Naive thymus-derived CD4-positive, alpha-beta T cell (primary cell): ENCODE measurements around the gene PRSS50. TPM values are rescaled to one million over a fixed set of nuclear protein-coding genes. Genes with fewer than 3 reads are reported as not detected.

Source experiments
- ATAC-seq: fragments of 150-1000 bp; cut with Tn5 transposase; 2 replicates; pipeline ENCODE4 v1.10.0; 2021; ENCODE audit warnings: mild to moderate bottlenecking, moderate library complexity
- CTCF ChIA-PET: fragments of 350-600 bp; sonication (Branson Sonifier 250); formaldehyde crosslinking; loops from one replicate; lab custom pipeline; 2021; ENCODE audit warnings: antibody characterized with exemption; lab: Charles Lee
- POLR2A ChIA-PET: fragments of 350-600 bp; sonication (Branson Sonifier 250); formaldehyde crosslinking; loops from one replicate; lab custom pipeline; 2021; ENCODE audit warnings: antibody characterized with exemption, inconsistent platforms; lab: Charles Lee
- DNase-seq, 9 donors: peaks; one replicate each; pipeline versions ENCODE4 v3.0.0 to v3.0.0-alpha.2; 2020 to 2022; ENCODE audit warnings: mixed read lengths in 1 of 9
- H3K27ac ChIP-seq: one replicate; pipeline ENCODE4 v1.7.0; 2013; ENCODE audit warnings: mild to moderate bottlenecking, low read depth, low read length, moderate library complexity
- H3K27me3 ChIP-seq, 2 donors: one replicate each; pipeline ENCODE4 v1.7.0; 2013; ENCODE audit warnings: low read length in 2 of 2, mild to moderate bottlenecking in 2 of 2, moderate library complexity in 2 of 2; ENCODE audit not compliant: control insufficient read depth in 2 of 2, insufficient read depth in 2 of 2
- H3K36me3 ChIP-seq, 3 experiments: 1 replicate in 2 of 3; 2 replicates in 1 of 3; pipeline ENCODE4 v1.7.0; 2013; ENCODE audit warnings: low read length in 3 of 3, mild to moderate bottlenecking in 3 of 3, moderate library complexity in 1 of 3; ENCODE audit not compliant: insufficient read depth in 3 of 3, control insufficient read depth in 2 of 3
- H3K4me1 ChIP-seq, 2 donors: one replicate each; pipeline ENCODE4 v1.7.0; 2013; ENCODE audit warnings: low read length in 2 of 2, mild to moderate bottlenecking in 2 of 2, moderate library complexity in 1 of 2; ENCODE audit not compliant: control insufficient read depth in 2 of 2, insufficient read depth in 2 of 2
- H3K4me3 ChIP-seq: 2 replicates; pipeline ENCODE4 v1.7.0; 2013; ENCODE audit warnings: mild to moderate bottlenecking, low read length
- H3K9me3 ChIP-seq, 3 experiments: 1 replicate in 2 of 3; 2 replicates in 1 of 3; pipeline ENCODE4 v1.7.0; 2013; ENCODE audit warnings: low read length in 3 of 3; ENCODE audit not compliant: control insufficient read depth in 2 of 3
- H3K27ac Mint-ChIP-seq, 9 donors: one replicate each; pipeline ENCODE4 v1.8.0; 2020 to 2022; ENCODE audit warnings: mixed read lengths in 9 of 9, mild to moderate bottlenecking in 8 of 9, moderate library complexity in 5 of 9, inconsistent platforms in 2 of 9
- H3K27me3 Mint-ChIP-seq, 5 donors: one replicate each; pipeline ENCODE4 v1.8.0; 2021 to 2022; ENCODE audit warnings: mixed read lengths in 5 of 5, mild to moderate bottlenecking in 1 of 5
- H3K36me3 Mint-ChIP-seq, 5 donors: one replicate each; pipeline ENCODE4 v1.8.0; 2020 to 2022; ENCODE audit warnings: mixed read lengths in 5 of 5, mild to moderate bottlenecking in 3 of 5, inconsistent platforms in 1 of 5
- H3K4me1 Mint-ChIP-seq, 7 donors: one replicate each; pipeline ENCODE4 v1.8.0; 2020 to 2022; ENCODE audit warnings: mixed read lengths in 7 of 7, mild to moderate bottlenecking in 3 of 7, inconsistent platforms in 1 of 7
- H3K4me3 Mint-ChIP-seq, 10 donors: one replicate each; pipeline ENCODE4 v1.8.0; 2020 to 2022; ENCODE audit warnings: mild to moderate bottlenecking in 10 of 10, mixed read lengths in 10 of 10, moderate library complexity in 6 of 10, inconsistent platforms in 2 of 10
- H3K9me3 Mint-ChIP-seq, 11 donors: one replicate each; pipeline ENCODE4 v1.8.0; 2020 to 2022; ENCODE audit warnings: mixed read lengths in 11 of 11, mild to moderate bottlenecking in 4 of 11, inconsistent platforms in 1 of 11, moderate library complexity in 1 of 11
- intact Hi-C, 2 donors: fragments of 100-400 bp; cut with micrococcal nuclease; formaldehyde crosslinking; loops; one replicate each; pipeline ENCODE4 v1.15.1; 2023
- polyA plus RNA-seq, 2 donors: library from polyadenylated mRNA; unstranded; fragments of 300-500 nt; fragmentation: Illumina TruSeq; gene quantifications; one replicate each; pipeline ENCODE4 v1.2.3, GENCODE V29; 2021
- total RNA-seq, 6 experiments: library from RNA in 5 of 6; stranded (reverse) in 5 of 6; gene quantifications; 1 replicate in 5 of 6; 2 replicates in 1 of 6; pipeline ENCODE4 v1.2.3 and lab custom pipeline; 2021 to 2026

The PRSS50 gene
- under 1 TPM in 1 of 5 experiments, not detected in 4; 0.11 TPM for total RNA-seq
- not detected for polyA plus RNA-seq
- total RNA-seq (lab: John Stamatoyannopoulos, UW), result not detected

- H3K9me3 ChIP-seq, result no peaks in the 10 kb centered on the region
- H3K27ac ChIP-seq, result no peak within 1 kb of the TSS
- no peaks in the 10 kb centered on the region for H3K36me3 ChIP-seq
- H3K4me3 ChIP-seq, result no peak within 1 kb of the TSS
- CTCF ChIA-PET, result no interaction called here
- H3K4me1 ChIP-seq, result no peaks in the 10 kb centered on the region
- Mint-ChIP-seq H3K36me3 (peaks cover 0 to 5% (median 0%) of the 10 kb centered on the region in 5 donors), H3K27me3 (peaks cover 0 to 16% (median 14%) of the 10 kb centered on the region in 5 donors), H3K27ac (peak within 1 kb of the TSS in 1 of 9 donors; percentile 60), H3K4me1 (peaks cover 0 to 6% (median 0%) of the 10 kb centered on the region in 7 donors), H3K9me3 (peaks cover 0 to 3% (median 0%) of the 10 kb centered on the region in 11 donors), H3K4me3 (peak within 1 kb of the TSS in 1 of 10 donors; percentile 41)
- peak; percentile 62 for ATAC-seq
- intact Hi-C loops, result no loop called here
- peak in 2 of 9 donors; percentile 36 to 40 for DNase-seq
- H3K27me3 ChIP-seq, result no peaks in the 10 kb centered on the region
- POLR2A ChIA-PET, result no interaction called here
Observed at GRCh38 chr3:46717447-46718231, at the start of gene PRSS50. Gene PRSS50, minus strand, starts transcription at chr3:46717869. Its CDS starts 45 bp downstream, at chr3:46717824.

- H3K9me3 ChIP-seq, result peaks cover 0 to 9% (median 0%) of the 10 kb centered on the region in 3 experiments
- H3K27me3 ChIP-seq, result no peaks in the 10 kb centered on the region
- H3K27ac ChIP-seq, result no peak overlapping the region
- no peaks in the 10 kb centered on the region for H3K4me1 ChIP-seq
- intact Hi-C loops, result no loop called here
- DNase-seq (no peak), ATAC-seq (no peak)
- CTCF ChIA-PET, result no interaction called here
- H3K36me3 Mint-ChIP-seq, result peaks cover 0 to 27% (median 7%) of the 10 kb centered on the region in 5 donors
- no peak overlapping the region for H3K4me3 Mint-ChIP-seq
- no peaks in the 10 kb centered on the region for H3K36me3 ChIP-seq
- H3K4me3 ChIP-seq, result no peak overlapping the region
- no peak overlapping the region for H3K27ac Mint-ChIP-seq
- POLR2A ChIA-PET, result no interaction called here
- H3K4me1 Mint-ChIP-seq, result no peaks in the 10 kb centered on the region
- peaks cover 6 to 25% (median 15%) of the 10 kb centered on the region in 5 donors for H3K27me3 Mint-ChIP-seq
- peaks cover 3 to 79% (median 43%) of the 10 kb centered on the region in 11 donors for H3K9me3 Mint-ChIP-seq
Observed at GRCh38 chr3:46764206-46764605, 46.5 kb upstream of the PRSS50 start.

GRCh38 chr3:46763178-46763577 is 45.5 kb upstream of the PRSS50 start:
- peaks cover 3 to 70% (median 40%) of the 10 kb centered on the region in 11 donors for H3K9me3 Mint-ChIP-seq
- intact Hi-C loops, result no loop called here
- CTCF ChIA-PET, result no interaction called here

GRCh38 chr3:46759239-46760167 is 41.8 kb upstream of the PRSS50 start:
- POLR2A ChIA-PET, result no interaction called here

More at GRCh38 chr3:46763178-46763577, 45.5 kb upstream of the PRSS50 start:
- Mint-ChIP-seq H3K27ac (no peak overlapping the region), H3K36me3 (peaks cover 0 to 27% (median 7%) of the 10 kb centered on the region in 5 donors), H3K27me3 (peaks cover 6 to 29% (median 15%) of the 10 kb centered on the region in 5 donors), H3K4me3 (no peak overlapping the region), H3K4me1 (no peaks in the 10 kb centered on the region)
- DNase-seq (no peak), ATAC-seq (no peak)
- POLR2A ChIA-PET, result no interaction called here
- peaks cover 0 to 6% (median 0%) of the 10 kb centered on the region in 3 experiments for H3K9me3 ChIP-seq
- no peaks in the 10 kb centered on the region for H3K4me1 ChIP-seq
- no peak overlapping the region for H3K27ac ChIP-seq
- no peaks in the 10 kb centered on the region for H3K36me3 ChIP-seq
- H3K4me3 ChIP-seq, result no peak overlapping the region
- no peaks in the 10 kb centered on the region for H3K27me3 ChIP-seq

GRCh38 chr3:46756642-46757041 is 39.0 kb upstream of the PRSS50 start:
- Histone ChIP-seq H3K4me3 (no peak overlapping the region), H3K27me3 (no peaks in the 10 kb centered on the region), H3K36me3 (no peaks in the 10 kb centered on the region), H3K27ac (no peak overlapping the region), H3K4me1 (no peaks in the 10 kb centered on the region), H3K9me3 (no peaks in the 10 kb centered on the region)
- Mint-ChIP-seq H3K9me3 (peaks cover 0 to 7% (median 0%) of the 10 kb centered on the region in 11 donors), H3K27ac (no peak overlapping the region), H3K36me3 (peaks cover 0 to under 1% (median 0%) of the 10 kb centered on the region in 5 donors), H3K4me1 (peaks cover 3 to 10% (median 6%) of the 10 kb centered on the region in 7 donors), H3K27me3 (peaks cover 0 to 18% (median 0%) of the 10 kb centered on the region in 5 donors), H3K4me3 (no peak overlapping the region)
- intact Hi-C loops, result no loop called here
- ChIA-PET CTCF (no interaction called here), POLR2A (no interaction called here)
- ATAC-seq (no peak), DNase-seq (no peak)

More at GRCh38 chr3:46759239-46760167, 41.8 kb upstream of the PRSS50 start:
- no peaks in the 10 kb centered on the region for H3K4me1 Mint-ChIP-seq
- H3K36me3 Mint-ChIP-seq, result peaks cover 0 to 18% (median 7%) of the 10 kb centered on the region in 5 donors
- H3K27me3 Mint-ChIP-seq, result peaks cover 7 to 33% (median 9%) of the 10 kb centered on the region in 5 donors
- H3K4me3 Mint-ChIP-seq, result no peak overlapping the region
- ATAC-seq (no peak), DNase-seq (no peak)
- Histone ChIP-seq H3K27me3 (no peaks in the 10 kb centered on the region), H3K4me1 (no peaks in the 10 kb centered on the region), H3K36me3 (no peaks in the 10 kb centered on the region), H3K27ac (no peak overlapping the region), H3K9me3 (no peaks in the 10 kb centered on the region), H3K4me3 (no peak overlapping the region)
- no peak overlapping the region for H3K27ac Mint-ChIP-seq
- CTCF ChIA-PET, result no interaction called here
- H3K9me3 Mint-ChIP-seq, result peaks cover 3 to 36% (median 21%) of the 10 kb centered on the region in 11 donors
- intact Hi-C loops, result no loop called here

GRCh38 chr3:46755646-46756045 is 38.0 kb upstream of the PRSS50 start:
- Mint-ChIP-seq H3K4me3 (no peak overlapping the region), H3K9me3 (peaks cover 0 to 6% (median 0%) of the 10 kb centered on the region in 11 donors), H3K27ac (no peak overlapping the region), H3K36me3 (no peaks in the 10 kb centered on the region), H3K27me3 (peaks cover 0 to 11% (median 0%) of the 10 kb centered on the region in 5 donors), H3K4me1 (peaks cover 3 to 10% (median 6%) of the 10 kb centered on the region in 7 donors)
- CTCF ChIA-PET, result no interaction called here
- DNase-seq (no peak), ATAC-seq (no peak)
- intact Hi-C loops, result no loop called here
- no peak overlapping the region for H3K27ac ChIP-seq
- POLR2A ChIA-PET, result no interaction called here
- no peak overlapping the region for H3K4me3 ChIP-seq
- H3K9me3 ChIP-seq, result no peaks in the 10 kb centered on the region
- no peaks in the 10 kb centered on the region for H3K27me3 ChIP-seq
- H3K4me1 ChIP-seq, result no peaks in the 10 kb centered on the region
- H3K36me3 ChIP-seq, result no peaks in the 10 kb centered on the region
